Measurements from ENCODE around the gene TFAP2C. TPM values are rescaled to one million over a fixed set of nuclear protein-coding genes. Genes with fewer than 3 reads are reported as not detected.

The TFAP2C gene
- total and polyA plus RNA-seq, 9 of the 15 experiments (the other 6 are each of a cell fraction or from before 2014, with no cell fraction given): 0.03 to 0.04 TPM; not detected in 7

- TF ChIP-seq, protein P1, sequence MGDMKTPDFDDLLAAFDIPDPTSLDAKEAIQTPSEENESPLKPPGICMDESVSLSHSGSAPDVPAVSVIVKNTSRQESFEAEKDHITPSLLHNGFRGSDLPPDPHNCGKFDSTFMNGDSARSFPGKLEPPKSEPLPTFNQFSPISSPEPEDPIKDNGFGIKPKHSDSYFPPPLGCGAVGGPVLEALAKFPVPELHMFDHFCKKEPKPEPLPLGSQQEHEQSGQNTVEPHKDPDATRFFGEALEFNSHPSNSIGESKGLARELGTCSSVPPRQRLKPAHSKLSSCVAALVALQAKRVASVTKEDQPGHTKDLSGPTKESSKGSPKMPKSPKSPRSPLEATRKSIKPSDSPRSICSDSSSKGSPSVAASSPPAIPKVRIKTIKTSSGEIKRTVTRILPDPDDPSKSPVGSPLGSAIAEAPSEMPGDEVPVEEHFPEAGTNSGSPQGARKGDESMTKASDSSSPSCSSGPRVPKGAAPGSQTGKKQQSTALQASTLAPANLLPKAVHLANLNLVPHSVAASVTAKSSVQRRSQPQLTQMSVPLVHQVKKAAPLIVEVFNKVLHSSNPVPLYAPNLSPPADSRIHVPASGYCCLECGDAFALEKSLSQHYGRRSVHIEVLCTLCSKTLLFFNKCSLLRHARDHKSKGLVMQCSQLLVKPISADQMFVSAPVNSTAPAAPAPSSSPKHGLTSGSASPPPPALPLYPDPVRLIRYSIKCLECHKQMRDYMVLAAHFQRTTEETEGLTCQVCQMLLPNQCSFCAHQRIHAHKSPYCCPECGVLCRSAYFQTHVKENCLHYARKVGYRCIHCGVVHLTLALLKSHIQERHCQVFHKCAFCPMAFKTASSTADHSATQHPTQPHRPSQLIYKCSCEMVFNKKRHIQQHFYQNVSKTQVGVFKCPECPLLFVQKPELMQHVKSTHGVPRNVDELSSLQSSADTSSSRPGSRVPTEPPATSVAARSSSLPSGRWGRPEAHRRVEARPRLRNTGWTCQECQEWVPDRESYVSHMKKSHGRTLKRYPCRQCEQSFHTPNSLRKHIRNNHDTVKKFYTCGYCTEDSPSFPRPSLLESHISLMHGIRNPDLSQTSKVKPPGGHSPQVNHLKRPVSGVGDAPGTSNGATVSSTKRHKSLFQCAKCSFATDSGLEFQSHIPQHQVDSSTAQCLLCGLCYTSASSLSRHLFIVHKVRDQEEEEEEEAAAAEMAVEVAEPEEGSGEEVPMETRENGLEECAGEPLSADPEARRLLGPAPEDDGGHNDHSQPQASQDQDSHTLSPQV (IDR thresholded peaks at IDR 0.05): no peak
- no peak for TF ChIP-seq CSDE1 (IDR thresholded peaks at IDR 0.05)
- no peak for TF ChIP-seq ZZZ3 (IDR thresholded peaks at IDR 0.05)
- no peak for TF ChIP-seq PTBP1 (IDR thresholded peaks at IDR 0.05; ENCODE audit: low read depth, low read length)
- no peak for TF ChIP-seq CCAR2 (IDR thresholded peaks at IDR 0.05; ENCODE audit: low read depth, low read length)
These were observed 59.0 kb downstream of the TFAP2C start (continued) for GRCh38 chr20:56688106-56688505.

Small RNA genes lying within 50 kb of the gene (small RNA-seq; reads per million reads assigned to genes)
- gene RN7SL170P (not detected), gene RNU6-1146P (not detected)

Other genes with a start within 250 kb of the TFAP2C start
- 72.7 and 78.4 TPM in 2 replicates for gene AURKA, start 237.1 kb upstream of the TFAP2C start, total RNA-seq (2014; rRNA removed)
- gene AURKA, start 237.1 kb upstream of the TFAP2C start, total RNA-seq (2014; rRNA removed; fragmentation: Illumina TruSeq; extraction: Trizol): 113 and 126 TPM in 2 replicates
- gene AURKA, start 237.1 kb upstream of the TFAP2C start, total RNA-seq (2015; rRNA removed; fragmentation: Illumina TruSeq; extraction: Trizol): 102 and 105 TPM in 2 replicates
- 97.4 and 101 TPM in 2 replicates for gene AURKA, start 237.1 kb upstream of the TFAP2C start, total RNA-seq (2021)
- 112 and 148 TPM in 2 replicates for gene AURKA, start 237.1 kb upstream of the TFAP2C start, polyA plus RNA-seq (2011; rRNA removed)
- gene AURKA, start 237.1 kb upstream of the TFAP2C start, polyA plus RNA-seq (2014; fragmentation: Illumina TruSeq; extraction: Trizol): 128 and 162 TPM in 2 replicates
- gene AURKA, start 237.1 kb upstream of the TFAP2C start, polyA plus RNA-seq (2014; fragmentation: Nextera tagmentation; extraction: Ambion mirVana): 100 to 1,000 TPM; 130 to 153 TPM
- 105 and 106 TPM in 2 replicates for gene AURKA, start 237.1 kb upstream of the TFAP2C start, polyA plus RNA-seq (2014; rRNA removed)
- gene CSTF1, start 236.7 kb upstream of the TFAP2C start, total RNA-seq (2014; rRNA removed): 30.8 and 36.3 TPM in 2 replicates
- gene CSTF1, start 236.7 kb upstream of the TFAP2C start, total RNA-seq (2014; rRNA removed; fragmentation: Illumina TruSeq; extraction: Trizol): 53.4 and 55.2 TPM in 2 replicates
- 43.7 and 45.6 TPM in 2 replicates for gene CSTF1, start 236.7 kb upstream of the TFAP2C start, total RNA-seq (2015; rRNA removed; fragmentation: Illumina TruSeq; extraction: Trizol)
- 44.4 and 48.9 TPM in 2 replicates for gene CSTF1, start 236.7 kb upstream of the TFAP2C start, total RNA-seq (2021)
- gene CSTF1, start 236.7 kb upstream of the TFAP2C start, polyA plus RNA-seq (2011; rRNA removed): 76.6 and 92.5 TPM in 2 replicates
- 48.1 and 56.6 TPM in 2 replicates for gene CSTF1, start 236.7 kb upstream of the TFAP2C start, polyA plus RNA-seq (2014; fragmentation: Illumina TruSeq; extraction: Trizol)
- gene CSTF1, start 236.7 kb upstream of the TFAP2C start, polyA plus RNA-seq (2014; fragmentation: Nextera tagmentation; extraction: Ambion mirVana): 100 to 1,000 TPM in 1 of 2 experiments, 10 to 100 TPM in 1; 74.1 to 110 TPM
- 33.5 and 40.7 TPM in 2 replicates for gene CSTF1, start 236.7 kb upstream of the TFAP2C start, polyA plus RNA-seq (2014; rRNA removed)
- 26.7 and 27.1 TPM in 2 replicates for gene CASS4, start 217.0 kb upstream of the TFAP2C start, total RNA-seq (2014; rRNA removed)
- 23.4 and 29.3 TPM in 2 replicates for gene CASS4, start 217.0 kb upstream of the TFAP2C start, total RNA-seq (2014; rRNA removed; fragmentation: Illumina TruSeq; extraction: Trizol)
- gene CASS4, start 217.0 kb upstream of the TFAP2C start, total RNA-seq (2015; rRNA removed; fragmentation: Illumina TruSeq; extraction: Trizol): 25.3 and 25.6 TPM in 2 replicates
- 27.8 and 36.8 TPM in 2 replicates for gene CASS4, start 217.0 kb upstream of the TFAP2C start, total RNA-seq (2021)
- gene CASS4, start 217.0 kb upstream of the TFAP2C start, polyA plus RNA-seq (2011; rRNA removed): 53.2 and 53.8 TPM in 2 replicates
- gene CASS4, start 217.0 kb upstream of the TFAP2C start, polyA plus RNA-seq (2014; fragmentation: Illumina TruSeq; extraction: Trizol): 35.3 and 41.6 TPM in 2 replicates
- gene CASS4, start 217.0 kb upstream of the TFAP2C start, polyA plus RNA-seq (2014; fragmentation: Nextera tagmentation; extraction: Ambion mirVana): 1 to 10 TPM; 8.1 to 8.8 TPM
- gene CASS4, start 217.0 kb upstream of the TFAP2C start, polyA plus RNA-seq (2014; rRNA removed): 21.7 and 30.0 TPM in 2 replicates
- 67.0 and 69.1 TPM in 2 replicates for gene RTF2, start 160.7 kb upstream of the TFAP2C start, total RNA-seq (2014; rRNA removed)
- 62.1 and 69.8 TPM in 2 replicates for gene RTF2, start 160.7 kb upstream of the TFAP2C start, total RNA-seq (2014; rRNA removed; fragmentation: Illumina TruSeq; extraction: Trizol)
- gene RTF2, start 160.7 kb upstream of the TFAP2C start, total RNA-seq (2015; rRNA removed; fragmentation: Illumina TruSeq; extraction: Trizol): 67.9 and 70.4 TPM in 2 replicates
- gene RTF2, start 160.7 kb upstream of the TFAP2C start, total RNA-seq (2021): 83.5 and 84.9 TPM in 2 replicates
- 82.3 and 87.4 TPM in 2 replicates for gene RTF2, start 160.7 kb upstream of the TFAP2C start, polyA plus RNA-seq (2011; rRNA removed)
- 85.1 and 90.7 TPM in 2 replicates for gene RTF2, start 160.7 kb upstream of the TFAP2C start, polyA plus RNA-seq (2014; fragmentation: Illumina TruSeq; extraction: Trizol)
- gene RTF2, start 160.7 kb upstream of the TFAP2C start, polyA plus RNA-seq (2014; fragmentation: Nextera tagmentation; extraction: Ambion mirVana): 100 to 1,000 TPM; 114 to 177 TPM
- gene RTF2, start 160.7 kb upstream of the TFAP2C start, polyA plus RNA-seq (2014; rRNA removed): 80.1 and 85.0 TPM in 2 replicates
- not detected in 2 replicates for gene FAM209A, start 104.6 kb upstream of the TFAP2C start, total RNA-seq (2014; rRNA removed)
- 0.15 TPM in 1 of 2 replicates, not detected in the other for gene FAM209A, start 104.6 kb upstream of the TFAP2C start, total RNA-seq (2014; rRNA removed; fragmentation: Illumina TruSeq; extraction: Trizol)
- gene FAM209A, start 104.6 kb upstream of the TFAP2C start, total RNA-seq (2015; rRNA removed; fragmentation: Illumina TruSeq; extraction: Trizol): not detected in 2 replicates
- gene FAM209A, start 104.6 kb upstream of the TFAP2C start, total RNA-seq (2021): not detected in 2 replicates
- 0.11 TPM in 2 replicates for gene FAM209A, start 104.6 kb upstream of the TFAP2C start, polyA plus RNA-seq (2011; rRNA removed)
- gene FAM209A, start 104.6 kb upstream of the TFAP2C start, polyA plus RNA-seq (2014; fragmentation: Illumina TruSeq; extraction: Trizol): not detected in 2 replicates
- gene FAM209A, start 104.6 kb upstream of the TFAP2C start, polyA plus RNA-seq (2014; fragmentation: Nextera tagmentation; extraction: Ambion mirVana): under 1 TPM in 1 of 2 experiments, not detected in 1; 0.08 TPM
- gene FAM209A, start 104.6 kb upstream of the TFAP2C start, polyA plus RNA-seq (2014; rRNA removed): 0.23 TPM in 1 of 2 replicates, not detected in the other
- gene FAM209B, start 96.1 kb upstream of the TFAP2C start, total RNA-seq (2014; rRNA removed): not detected in 2 replicates
- gene FAM209B, start 96.1 kb upstream of the TFAP2C start, total RNA-seq (2014; rRNA removed; fragmentation: Illumina TruSeq; extraction: Trizol): 0.29 TPM in 1 of 2 replicates, not detected in the other
- gene FAM209B, start 96.1 kb upstream of the TFAP2C start, total RNA-seq (2015; rRNA removed; fragmentation: Illumina TruSeq; extraction: Trizol): not detected in 2 replicates
- gene FAM209B, start 96.1 kb upstream of the TFAP2C start, total RNA-seq (2021): not detected in 2 replicates
- gene FAM209B, start 96.1 kb upstream of the TFAP2C start, polyA plus RNA-seq (2011; rRNA removed): 0.35 and 0.36 TPM in 2 replicates
- not detected in 2 replicates for gene FAM209B, start 96.1 kb upstream of the TFAP2C start, polyA plus RNA-seq (2014; fragmentation: Illumina TruSeq; extraction: Trizol)
- gene FAM209B, start 96.1 kb upstream of the TFAP2C start, polyA plus RNA-seq (2014; fragmentation: Nextera tagmentation; extraction: Ambion mirVana): under 1 TPM in 1 of 2 experiments, not detected in 1; 0.34 TPM
- gene FAM209B, start 96.1 kb upstream of the TFAP2C start, polyA plus RNA-seq (2014; rRNA removed): 0.40 TPM in 1 of 2 replicates, not detected in the other

All from K562 (cell line).